HT1080 (cell line): ENCODE measurements around the gene STYK1. TPM values are rescaled to one million over a fixed set of nuclear protein-coding genes. Genes with fewer than 3 reads are reported as not detected.
"Not testable (repeated sequence)": the region's sequence is repeated elsewhere in the genome, so short reads cannot be mapped to it uniquely, and the experiment has no call there.

ENCODE experiments used
- DNase-seq: peaks from one replicate; pipeline ENCODE4 v3.0.0-alpha.2; 2015; ENCODE audit warnings: low read depth
- total RNA-seq: library from RNA; depleted of rRNA; stranded (reverse); fragments of >200 nt; shearing (Covaris generic); gene quantifications from 2 replicates; pipeline ENCODE4 v1.2.3, GENCODE V29; 2014

The STYK1 gene
- total RNA-seq, 1 experiment from 2014 or later, result 0.69 TPM

- DNase-seq, result no peak
Observed at GRCh38 chr12:10690906-10691305, 17.1 kb upstream of the STYK1 start.

GRCh38 chr12:10689146-10689545, 15.3 kb upstream of the STYK1 start:
- no peak for DNase-seq

GRCh38 chr12:10688042-10688441, 14.2 kb upstream of the STYK1 start:
- DNase-seq, result no peak

GRCh38 chr12:10672231-10672868, 1.5 kb downstream of the STYK1 start:
- DNase-seq, result no peak

DNA sequence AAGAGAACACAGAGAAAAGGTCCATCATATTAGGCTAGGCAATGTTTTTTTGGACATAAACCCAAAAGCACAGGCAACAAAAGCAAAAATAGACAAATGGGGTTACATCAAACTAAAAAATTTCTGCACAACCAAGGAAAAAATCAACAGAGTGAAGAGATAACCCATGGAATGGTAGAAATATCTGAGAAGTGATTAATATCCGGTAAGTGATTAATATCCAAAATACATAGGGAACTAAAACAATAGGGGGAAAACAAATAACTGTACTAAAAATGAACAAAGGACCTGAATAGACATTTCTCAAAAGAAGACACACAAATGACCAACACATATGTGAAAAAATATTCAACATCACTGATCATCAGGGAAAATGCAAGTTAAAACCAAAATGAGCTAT, 4.3 kb downstream of the STYK1 start:
- no peak for DNase-seq

DNA sequence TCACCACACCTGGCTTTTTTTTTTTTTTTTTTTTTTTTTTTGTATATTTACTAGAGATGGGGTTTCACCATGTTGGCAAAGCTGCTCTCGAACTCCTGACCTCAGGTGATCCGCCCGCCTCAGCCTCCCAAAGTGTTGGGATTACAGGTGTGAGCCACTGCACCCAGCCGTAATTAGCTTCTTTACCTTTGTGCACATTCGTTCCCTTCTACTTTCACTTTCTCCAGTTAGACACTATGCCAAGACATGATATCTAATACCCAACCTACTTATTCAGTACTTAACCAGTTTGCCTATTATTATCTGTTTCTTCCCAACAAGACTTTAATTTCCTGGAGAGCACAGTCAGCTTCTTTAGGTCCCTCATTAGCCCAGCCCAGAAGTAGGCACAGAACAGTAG, 5.3 kb downstream of the STYK1 start:
- no peak for DNase-seq

DNA sequence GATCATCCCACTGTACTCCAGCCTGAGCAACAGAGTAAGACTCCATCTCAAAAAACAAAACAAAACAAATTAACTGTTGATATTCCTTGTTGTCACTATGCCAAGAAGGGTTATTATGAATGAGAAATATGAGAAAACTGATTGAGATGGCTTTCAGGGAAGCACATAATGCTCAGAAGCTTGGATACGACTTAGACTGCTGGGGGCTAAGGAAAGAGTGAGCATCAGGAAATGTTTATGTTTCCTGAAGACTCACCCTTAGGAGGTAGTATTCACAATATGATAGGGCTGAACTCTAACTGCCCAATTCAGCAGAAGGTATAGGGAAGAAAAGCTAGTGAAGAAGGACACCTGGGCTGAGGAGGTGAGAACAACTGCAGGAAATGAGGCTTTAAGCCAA, 6.3 kb downstream of the STYK1 start:
- DNase-seq, result no peak

DNA sequence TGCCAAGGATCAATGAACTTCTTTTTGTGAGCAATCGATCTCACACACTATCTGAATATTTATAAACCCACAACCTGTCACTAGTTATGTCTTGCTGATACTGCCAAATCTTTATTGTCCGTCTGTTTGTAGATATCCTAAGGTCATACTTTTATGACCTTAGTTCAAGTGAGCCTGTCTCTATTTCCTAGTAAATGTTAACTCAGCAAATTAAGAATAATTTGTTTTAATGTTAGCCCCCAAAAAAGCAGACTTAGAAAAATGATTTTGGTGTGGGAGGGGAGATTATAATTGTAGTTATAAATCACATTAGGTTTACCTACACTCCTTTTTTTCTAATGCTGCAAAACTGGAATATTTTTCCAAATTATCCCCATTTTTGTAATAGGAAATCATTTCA, 9.4 kb downstream of the STYK1 start:
- DNase-seq, result no peak

GRCh38 chr12:10663869-10664268, 10.0 kb downstream of the STYK1 start:
- no peak for DNase-seq

DNA sequence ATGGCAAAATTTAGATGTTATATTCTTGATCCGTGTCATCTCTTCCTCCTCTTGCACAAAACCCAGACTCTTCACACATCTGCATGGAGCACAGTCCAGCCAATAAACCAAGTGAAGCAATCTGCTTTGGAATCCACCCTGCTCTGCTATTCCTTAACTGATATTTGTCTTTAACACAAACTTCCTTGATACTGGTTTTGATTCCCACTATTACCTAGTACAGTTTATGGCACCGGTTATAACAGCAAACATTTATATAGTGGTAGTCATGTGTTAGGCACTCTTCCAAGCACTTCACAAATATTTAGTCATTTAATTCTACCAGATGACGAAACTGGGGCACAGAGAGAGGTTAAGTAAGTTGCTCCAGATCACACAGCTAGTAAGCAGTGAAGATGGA, 12.5 kb downstream of the STYK1 start:
- DNase-seq, result no peak

- DNase-seq, result no peak
Observed at GRCh38 chr12:10654003-10654402, 19.8 kb downstream of the STYK1 start.

- DNase-seq, result no peak
Observed at GRCh38 chr12:10652192-10652591, 21.7 kb downstream of the STYK1 start.

GRCh38 chr12:10646576-10646975, 27.3 kb downstream of the STYK1 start:
- not testable (repeated sequence) for DNase-seq

DNA sequence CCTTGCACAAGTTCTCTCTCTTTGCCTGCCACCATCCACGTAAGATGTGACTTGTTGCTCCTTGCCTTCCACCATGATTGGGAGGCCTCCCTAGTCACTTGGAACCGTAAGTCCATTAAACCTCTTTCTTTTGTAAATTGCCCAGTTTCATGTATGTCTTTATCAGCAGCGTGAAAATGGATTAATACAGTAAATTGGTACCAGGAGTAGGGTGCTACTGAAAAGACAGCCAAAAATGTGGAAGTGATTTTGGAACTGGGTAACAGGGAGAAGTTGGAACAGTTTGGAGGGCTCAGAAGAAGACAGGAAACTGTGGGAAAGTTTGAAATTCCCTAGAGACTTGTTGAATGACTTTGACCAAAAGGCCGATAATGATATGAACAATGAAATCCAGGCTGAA, 27.9 kb downstream of the STYK1 start:
- DNase-seq, result no peak

- DNase-seq, result peak; percentile 80
Observed at GRCh38 chr12:10641735-10642500, 31.9 kb downstream of the STYK1 start.

- DNase-seq, result no peak
Observed at GRCh38 chr12:10638728-10639127, 35.1 kb downstream of the STYK1 start.

DNA sequence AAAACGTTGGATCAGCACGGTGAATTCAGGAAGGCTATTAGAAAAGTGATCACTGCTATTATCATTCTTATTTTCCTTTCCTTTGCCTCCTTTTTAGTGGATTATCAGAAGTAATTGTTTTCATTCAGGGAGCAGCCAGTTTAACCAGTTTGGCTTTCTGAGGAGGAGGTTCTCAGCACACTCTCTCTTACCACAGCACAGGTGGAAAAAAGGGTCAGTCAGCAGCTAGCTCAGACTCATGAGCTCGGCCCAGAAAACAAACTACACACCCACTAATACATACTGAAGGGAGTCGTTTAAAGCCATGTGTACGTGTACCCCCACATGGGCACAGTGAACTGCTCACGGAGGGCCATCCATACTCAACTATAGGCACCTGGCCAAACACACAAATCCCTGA, 37.2 kb downstream of the STYK1 start:
- no peak for DNase-seq

GRCh38 chr12:10636124-10636523, 37.7 kb downstream of the STYK1 start:
- DNase-seq, result no peak

GRCh38 chr12:10635306-10635705, 38.5 kb downstream of the STYK1 start:
- DNase-seq, result no peak

DNA sequence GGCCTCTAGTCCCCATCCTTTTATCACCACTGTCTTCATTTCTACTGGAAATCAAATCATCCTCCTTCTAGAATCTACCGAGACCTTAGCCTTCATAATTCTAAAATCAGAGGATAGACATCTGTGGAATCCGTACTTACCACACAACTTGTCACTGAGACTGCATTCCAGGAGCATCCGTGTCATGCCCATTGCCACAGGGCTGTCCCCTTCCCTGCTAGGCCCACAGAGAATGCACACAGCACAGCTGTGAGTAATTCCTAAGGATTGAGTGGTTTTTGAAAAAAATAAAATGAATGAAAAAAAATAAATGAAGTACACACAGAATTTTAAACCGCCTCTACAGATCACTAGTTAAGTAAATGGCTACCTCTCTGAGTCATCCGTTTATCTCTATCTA, 39.4 kb downstream of the STYK1 start:
- DNase-seq, result peak; percentile 70

DNA sequence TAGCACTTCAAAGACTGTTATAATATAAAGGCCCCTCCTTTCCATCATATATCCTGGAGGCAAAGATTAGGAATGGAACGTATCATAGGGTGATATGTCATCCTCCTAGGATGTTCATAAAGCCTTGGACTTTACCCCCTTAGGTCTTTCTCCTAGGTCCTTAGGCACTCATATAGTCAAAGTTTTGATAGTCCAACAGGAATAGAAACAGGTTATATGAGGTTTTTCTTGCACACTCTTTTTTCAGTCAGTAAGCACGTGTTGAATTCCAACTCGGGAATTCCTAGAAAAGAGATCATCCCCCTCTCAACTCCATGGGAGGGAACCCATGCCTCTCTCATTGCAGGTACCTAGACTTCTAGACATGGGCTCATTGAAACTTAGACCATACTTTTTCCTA, 40.3 kb downstream of the STYK1 start:
- DNase-seq, result no peak

DNA sequence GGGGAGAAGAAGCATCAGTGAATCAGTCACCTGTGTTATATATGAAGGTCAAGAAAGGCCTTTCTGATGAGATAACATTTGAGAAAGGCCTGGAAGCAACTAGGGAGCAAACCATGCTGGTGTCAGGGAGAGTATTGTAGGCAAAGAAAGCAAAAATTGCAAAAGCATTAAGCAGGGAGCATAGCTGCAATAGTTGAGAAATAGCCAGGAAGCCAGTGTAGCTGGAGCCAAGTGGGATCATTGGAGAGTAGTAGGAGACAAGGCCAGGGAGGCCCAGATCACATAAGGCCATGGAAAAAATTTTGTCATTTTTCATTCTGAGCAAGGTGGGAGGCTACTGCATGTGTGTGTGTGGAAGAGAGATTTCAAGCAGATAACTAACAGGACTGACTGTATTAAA, 41.6 kb downstream of the STYK1 start:
- DNase-seq, result no peak

- DNase-seq, result no peak
Observed at GRCh38 chr12:10624605-10625004, 49.2 kb downstream of the STYK1 start.
